HG03354 (cell line): Measurements from ENCODE around the gene CX3CR1.

Experiments used
- ATAC-seq: cut with Tn5 transposase; IDR thresholded peaks from one replicate; pipeline ENCODE4 v1.9.1; 2021; ENCODE audit warnings: mild to moderate bottlenecking; ENCODE audit not compliant: unreplicated experiment, poor library complexity, severe bottlenecking

The CX3CR1 gene

DNA sequence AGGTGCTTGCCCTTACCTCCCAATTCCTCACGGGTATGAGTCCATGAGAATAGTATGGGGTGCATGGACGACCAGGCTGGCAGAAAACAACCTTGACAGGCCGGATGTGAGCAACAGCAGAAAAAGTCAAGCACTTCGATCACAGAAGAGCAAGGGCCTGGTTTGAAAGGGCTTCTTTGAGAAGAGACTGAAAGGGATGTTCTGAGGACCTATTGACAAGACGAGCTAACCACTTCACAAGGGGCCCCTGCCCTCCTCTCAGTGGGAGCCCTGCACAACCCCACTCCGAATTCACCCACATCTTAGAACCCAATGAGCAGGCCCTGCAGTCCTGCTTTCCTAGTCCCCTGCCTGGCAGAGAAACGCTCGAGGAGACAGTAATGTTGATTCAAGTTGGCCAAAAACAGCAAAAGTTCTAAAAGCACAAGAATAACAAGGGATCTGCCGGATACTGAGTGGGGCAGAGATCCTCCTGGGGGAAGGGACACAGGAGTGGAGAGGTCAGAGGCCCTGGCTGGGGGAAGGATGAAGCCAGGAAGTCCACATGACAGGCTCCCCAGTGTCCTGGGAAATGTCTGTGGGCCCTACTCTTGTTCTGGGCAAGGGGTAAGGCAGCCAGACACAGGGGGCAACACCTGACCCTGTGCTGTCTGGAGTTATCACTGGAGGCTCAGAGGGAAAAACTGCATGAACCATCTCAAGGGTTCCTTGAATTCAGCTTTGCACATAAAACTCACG lies 14.8 kb upstream of the CX3CR1 start:
- ATAC-seq = no peak

GRCh38 chr3:39292961-39293360 lies 13.1 kb upstream of the CX3CR1 start:
- ATAC-seq = no peak

DNA sequence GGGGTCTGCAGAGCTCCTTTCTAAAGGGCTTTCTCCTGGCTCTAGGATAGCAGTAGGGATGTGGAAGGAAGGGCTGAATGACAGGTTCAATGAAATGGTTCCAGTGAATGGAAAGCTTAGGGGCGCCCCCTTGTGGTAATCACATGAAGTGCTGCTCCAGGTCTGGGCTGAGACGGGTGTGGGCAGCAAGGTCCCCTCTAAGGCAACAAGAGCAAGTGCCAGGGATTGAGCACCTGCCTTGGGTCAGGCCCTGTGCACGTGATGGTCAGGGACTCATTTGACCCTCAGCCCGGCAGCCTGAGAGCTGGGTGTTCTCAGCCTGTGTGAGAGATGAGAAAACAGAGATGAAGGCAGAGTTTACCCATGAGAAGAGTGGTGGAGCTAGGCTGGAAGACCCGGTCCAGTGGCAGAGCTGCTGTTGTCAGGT lies 12.1 kb upstream of the CX3CR1 start:
- no peak for ATAC-seq

DNA sequence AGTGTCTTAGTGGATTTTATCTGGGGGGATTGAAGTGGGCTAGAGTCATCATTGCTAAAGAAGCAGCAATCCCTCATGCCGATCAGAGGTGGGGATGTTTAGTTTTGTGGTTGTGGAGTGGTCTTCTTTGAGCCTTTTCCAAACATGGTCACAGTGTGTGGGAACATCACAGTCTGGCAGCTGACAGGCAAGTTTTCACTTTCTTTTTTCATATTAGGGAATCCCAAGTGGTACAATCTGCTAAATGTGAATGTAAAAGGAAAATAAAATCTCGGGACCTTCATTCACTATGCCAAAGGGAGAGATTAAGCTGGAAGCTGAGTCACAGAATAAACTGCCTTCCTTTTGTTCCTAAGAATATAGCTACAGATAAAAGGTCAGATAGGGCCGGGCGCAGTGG lies 10.4 kb upstream of the CX3CR1 start:
- ATAC-seq = no peak

DNA sequence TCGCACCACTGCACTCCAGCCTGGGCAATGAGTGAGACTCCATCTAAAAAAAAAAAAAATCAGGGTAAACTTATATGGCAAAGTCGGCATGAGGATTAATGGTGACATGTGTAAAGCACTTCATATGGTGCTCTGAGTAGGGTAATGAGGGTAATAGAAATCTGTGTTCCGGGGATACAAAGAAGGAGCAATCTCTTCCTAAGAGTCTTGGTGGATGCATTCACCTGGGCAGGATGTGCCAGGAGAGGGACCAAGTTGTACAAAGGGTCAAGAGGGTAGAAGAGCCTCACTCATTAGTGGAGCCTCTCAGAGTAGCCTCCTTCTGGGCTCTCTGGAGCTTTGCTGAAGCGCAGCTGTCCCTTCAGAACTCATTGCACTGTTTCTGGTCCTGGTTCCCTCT lies 9.3 kb upstream of the CX3CR1 start:
- ATAC-seq = no peak

DNA sequence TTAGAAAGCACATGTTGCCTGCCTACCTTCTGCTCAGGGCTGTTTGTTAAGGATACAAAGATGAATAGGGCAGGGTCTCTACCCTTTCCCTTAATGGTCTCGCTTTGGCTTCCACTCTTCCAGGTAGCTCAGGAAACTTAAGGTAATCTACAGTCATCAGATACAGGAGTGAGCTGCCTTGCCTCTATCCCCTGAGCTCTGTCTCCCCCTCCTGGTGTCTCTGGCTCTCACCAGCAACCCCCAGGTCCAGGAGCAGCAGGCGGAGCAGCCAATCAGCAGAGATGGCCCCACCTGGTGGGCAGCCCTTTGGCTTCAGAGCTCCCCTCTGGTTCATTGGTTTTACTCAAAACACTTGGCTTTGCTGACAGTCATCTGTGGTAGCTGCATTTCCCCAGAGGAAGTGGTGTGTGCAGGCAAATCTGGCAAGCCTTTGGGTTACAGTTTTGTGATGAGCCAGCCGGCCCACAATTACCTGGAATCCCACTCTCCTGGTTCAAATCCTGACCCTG lies 8.5 kb upstream of the CX3CR1 start:
- ATAC-seq = peak; percentile 97

- ATAC-seq = no peak
These were observed 7.7 kb upstream of the CX3CR1 start for GRCh38 chr3:39287216-39288164.

DNA sequence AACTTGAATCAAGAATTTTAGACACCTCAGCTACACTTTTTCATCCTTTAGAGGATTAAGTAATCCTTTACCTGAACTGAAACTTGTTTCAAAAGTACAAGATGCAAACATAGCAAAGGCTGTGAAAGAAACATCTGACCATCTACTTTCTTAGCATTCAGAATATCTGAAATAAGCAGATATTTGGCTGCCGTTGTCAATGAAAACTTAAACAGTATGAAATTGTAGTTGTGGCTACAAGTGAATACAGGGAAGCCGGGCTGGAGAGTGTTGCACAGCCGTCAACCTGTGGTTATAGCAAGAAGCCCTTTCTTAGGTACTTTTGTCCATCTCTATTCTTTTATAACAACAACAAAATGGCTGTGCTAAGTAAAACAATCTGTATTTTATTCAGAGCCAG lies 6.9 kb upstream of the CX3CR1 start:
- no peak for ATAC-seq

DNA sequence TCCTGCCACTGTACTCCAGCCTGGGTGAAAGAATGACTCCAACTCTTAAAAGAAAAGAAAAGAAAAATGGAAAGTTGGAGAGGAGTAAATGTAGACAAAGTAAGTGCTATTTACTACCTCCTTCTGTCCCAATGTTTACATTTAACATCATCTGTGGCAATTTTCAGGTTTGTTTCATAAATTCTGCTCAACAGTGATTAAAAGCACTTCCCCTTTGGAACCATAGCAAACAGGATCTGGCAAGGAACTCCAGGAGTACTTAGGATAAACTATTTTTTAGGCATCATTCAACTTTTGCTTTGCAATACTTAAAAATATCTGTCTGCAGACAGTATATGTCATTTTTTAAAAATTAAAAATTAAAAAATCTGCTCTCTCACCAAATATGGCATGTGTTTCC lies 5.5 kb upstream of the CX3CR1 start:
- ATAC-seq = no peak

DNA sequence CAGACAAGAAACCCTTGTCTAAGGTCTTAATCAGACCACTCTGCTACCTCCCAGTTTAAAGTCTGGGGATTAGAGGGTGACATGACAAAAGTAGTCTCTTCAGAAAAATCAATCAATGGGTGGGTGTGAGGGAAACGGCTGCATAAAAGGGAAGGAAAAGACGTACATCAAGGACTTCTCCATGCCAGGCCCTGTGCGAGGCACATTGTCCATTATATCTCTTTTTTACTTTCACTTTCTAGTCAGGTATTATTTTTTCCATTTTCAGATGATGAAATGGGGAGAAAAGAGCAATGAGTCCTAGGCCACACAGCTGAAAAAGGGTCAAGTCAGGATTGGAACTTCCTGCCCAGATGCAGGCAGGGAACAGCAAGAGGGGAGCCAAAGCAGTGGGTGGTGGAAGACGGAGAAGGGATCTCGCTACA lies 4.6 kb upstream of the CX3CR1 start:
- no peak for ATAC-seq

DNA sequence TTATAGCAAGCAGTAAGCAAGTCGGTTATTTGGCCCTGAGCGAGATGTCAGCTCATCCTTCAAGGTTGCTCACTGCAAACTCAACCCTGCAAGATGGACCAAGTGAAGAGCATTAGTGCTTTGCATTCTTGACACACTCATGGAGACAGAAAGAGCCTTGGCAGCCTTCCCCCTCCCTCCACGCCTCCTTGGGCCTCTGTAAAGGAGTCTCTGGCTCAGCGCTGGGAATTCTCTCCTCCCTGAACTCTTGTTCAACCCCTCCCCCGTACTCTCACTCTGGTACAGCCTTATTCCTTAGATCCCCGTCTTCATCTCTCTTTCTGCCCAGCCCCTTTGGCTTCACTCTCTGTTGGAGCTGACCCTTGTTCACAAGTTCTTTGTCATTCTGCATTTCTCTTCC lies 2.2 kb upstream of the CX3CR1 start:
- ATAC-seq = no peak

DNA sequence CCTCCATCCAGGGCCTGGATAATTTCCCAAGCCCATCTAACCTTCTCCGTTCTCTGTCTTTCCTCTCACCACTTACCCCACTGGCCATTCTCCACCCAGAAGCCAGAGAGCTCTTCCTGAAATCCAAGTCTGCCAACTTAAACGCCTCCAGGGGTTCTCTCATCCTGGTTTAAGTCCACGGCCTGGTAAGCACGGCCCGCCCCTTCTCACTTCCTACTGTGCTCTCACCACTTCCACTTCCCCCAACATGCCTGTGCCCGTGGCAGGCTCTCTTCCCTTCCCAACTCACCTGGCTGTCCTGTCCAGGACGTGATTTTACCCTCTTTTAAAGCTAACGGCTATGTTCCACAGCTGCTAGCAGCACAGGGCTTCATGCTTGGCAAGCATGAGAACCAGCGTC lies 1.7 kb upstream of the CX3CR1 start:
- ATAC-seq = no peak

- ATAC-seq = no peak
These were observed 735 bp upstream of the CX3CR1 start for GRCh38 chr3:39280571-39280970.

DNA sequence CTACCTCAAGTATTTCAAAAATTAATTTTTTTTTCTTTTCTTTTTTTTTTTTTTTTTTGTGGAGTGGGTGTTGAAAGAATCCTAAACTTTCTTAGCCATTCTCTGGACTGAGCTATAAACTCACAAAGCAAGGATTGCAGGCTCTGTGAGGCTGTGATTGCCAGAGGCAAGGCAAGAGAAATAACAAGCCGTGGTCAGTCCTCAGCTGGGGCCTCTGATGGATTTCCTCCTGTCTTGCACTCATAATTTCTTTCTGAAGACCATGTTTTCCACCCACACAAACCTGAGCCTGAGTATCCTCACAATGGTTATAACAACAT lies 1.3 kb downstream of the CX3CR1 start:
- no peak for ATAC-seq

DNA sequence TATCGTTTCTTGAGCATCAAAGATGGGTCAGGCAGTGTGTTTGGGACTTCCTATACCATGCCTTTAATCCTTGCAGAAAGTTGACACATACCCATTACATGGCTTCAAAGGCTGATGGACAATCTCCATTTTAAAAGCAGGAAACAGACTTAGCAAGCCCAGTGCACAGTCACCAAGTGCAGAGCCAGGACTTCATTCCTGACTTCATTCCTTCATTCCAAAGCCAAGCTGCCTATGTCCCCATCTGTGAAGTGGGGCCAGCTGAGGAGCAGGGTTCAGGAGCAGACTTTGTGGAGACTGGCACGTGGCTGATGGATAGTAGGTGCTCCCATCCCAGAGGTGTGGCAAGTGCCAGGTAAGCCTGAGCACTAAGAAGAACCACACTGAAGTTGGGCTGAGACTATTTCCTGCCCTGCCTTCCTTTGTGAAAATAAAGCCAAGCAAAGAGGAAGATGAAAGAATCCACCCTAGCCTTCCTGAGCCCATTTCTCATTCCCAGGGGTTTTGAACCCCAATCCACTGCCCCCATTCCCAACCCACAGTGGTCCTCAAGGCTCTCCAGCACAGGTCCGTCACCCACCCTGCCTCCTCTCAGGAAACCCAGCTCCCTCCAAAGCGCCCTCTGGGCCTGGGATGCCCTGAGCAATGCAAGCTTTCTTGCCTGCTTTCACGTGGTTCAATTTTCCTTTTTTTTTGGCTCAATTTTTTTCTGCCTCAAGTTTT lies 1.8 kb downstream of the CX3CR1 start:
- ATAC-seq = no peak

GRCh38 chr3:39276746-39277145 lies 3.1 kb downstream of the CX3CR1 start:
- ATAC-seq = no peak

- ATAC-seq = no peak
These were observed 3.8 kb downstream of the CX3CR1 start for GRCh38 chr3:39275963-39276593.

DNA sequence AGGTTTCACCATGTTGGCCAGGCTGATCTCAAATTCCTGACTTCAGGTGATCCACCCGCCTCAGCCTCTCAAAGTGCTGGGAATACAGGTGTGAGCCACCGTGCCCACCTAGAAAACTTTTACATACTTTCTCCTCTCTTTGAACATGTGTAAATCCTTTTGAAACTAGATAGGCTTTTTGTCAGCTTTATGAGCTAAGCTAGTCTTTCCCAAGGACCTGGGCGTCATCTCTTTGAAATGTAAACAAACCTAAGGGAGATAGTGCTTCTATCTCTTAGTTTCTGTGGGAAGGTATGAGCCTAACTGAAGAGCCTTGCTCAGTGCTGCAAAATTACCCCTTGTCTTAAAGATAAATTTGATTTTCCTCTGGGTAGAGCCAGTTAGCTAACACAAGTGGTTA lies 4.8 kb downstream of the CX3CR1 start:
- no peak for ATAC-seq

DNA sequence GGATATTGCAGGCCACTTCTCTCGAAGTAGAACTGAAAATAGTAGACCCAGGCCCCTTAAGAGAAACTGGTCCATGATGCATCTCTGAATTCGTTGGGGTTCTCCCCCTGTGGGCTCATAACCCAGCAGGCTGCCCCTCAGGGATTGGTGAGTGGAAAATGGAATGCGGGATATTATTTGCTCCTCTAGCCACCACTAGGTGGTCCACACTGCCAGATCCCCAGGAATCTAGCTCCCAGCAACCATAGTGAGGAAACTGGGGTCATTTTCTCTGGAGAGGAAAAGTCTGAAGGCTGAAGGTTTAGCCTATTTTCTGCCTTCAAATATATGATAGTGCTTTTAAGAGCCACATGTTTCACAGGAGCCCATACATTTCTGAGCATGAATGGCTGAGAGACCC lies 6.7 kb downstream of the CX3CR1 start:
- ATAC-seq = no peak

- ATAC-seq = no peak
These were observed 7.6 kb downstream of the CX3CR1 start for GRCh38 chr3:39272191-39272590.
